Activated T-cell treated with anti-CD3 and anti-CD28 coated beads for 1 hour (primary cell): ENCODE measurements around the gene CD109.

ENCODE experiments used
- DNase-seq: peaks from one replicate; pipeline ENCODE4 v3.0.0-alpha.2; 2020; ENCODE audit warnings: low read depth

The CD109 gene

DNA sequence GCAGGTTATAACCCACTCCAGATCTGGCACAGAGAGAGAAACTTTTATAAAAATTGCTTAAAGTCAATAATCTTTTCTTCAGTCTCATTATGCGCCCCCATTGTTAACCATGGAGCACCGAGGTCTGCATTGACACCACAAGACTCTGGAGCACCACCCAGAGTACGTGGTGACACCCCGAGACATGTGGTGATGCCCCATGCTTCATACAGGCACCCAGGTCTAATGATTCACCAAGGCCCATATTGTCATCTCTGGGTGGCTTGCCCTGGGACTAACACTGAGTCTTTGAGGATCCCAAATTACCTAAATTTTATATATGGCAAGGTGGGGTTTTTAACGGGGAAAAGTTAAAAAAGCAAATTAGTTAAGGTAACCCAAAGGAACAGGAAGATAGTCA is 31.1 kb downstream of the CD109 start:
- no peak for DNase-seq

DNA sequence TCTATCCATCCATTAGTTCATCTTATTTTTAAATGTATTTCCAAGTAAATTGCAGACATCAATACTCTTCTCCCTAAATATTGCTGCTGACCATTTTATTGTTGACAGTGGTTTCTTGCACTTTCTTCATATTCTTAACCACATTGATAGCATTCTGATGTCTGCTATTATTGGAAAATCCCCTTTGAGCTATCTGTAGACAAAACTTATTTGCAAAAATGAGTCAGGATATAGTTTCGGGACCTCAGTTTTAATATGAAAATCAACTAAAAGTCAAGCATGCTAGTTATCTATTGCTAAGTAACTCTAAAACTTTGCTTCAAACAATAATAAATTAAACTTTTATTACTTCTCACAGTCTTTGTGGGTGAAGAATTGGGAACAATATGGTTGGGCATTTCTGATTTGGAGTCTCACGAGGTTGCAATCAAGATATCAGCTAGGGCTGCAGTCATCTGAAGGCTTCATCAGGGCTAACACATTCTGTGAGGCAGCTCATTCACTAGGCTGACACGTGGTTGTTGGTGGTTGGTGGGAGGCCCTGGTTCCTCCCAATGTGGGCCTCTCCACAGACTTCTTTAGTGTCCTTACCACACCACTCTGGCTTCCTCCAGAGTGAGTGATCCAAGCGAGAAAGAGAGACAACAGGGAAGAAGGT is 32.7 kb downstream of the CD109 start:
- DNase-seq: no peak

DNA sequence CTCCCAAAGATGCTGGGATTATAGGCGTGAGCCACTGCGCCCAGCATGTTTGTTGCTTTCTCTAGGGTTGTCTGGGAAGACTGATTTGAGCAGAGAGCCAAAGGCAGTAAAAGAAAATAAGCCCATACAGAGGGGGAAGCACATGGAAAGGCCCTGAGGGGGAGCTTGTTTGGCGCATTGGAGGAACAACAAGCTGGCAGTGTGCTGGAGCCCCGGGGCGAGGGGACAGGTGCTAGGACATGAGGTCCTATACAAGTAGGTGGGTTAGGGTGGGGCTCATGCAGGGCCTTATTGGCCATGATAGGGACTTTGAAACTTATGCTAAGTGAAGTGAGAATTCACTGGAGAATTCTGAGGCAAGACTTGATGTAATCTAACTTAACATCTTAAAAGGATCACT is 35.3 kb downstream of the CD109 start:
- no peak for DNase-seq

DNA sequence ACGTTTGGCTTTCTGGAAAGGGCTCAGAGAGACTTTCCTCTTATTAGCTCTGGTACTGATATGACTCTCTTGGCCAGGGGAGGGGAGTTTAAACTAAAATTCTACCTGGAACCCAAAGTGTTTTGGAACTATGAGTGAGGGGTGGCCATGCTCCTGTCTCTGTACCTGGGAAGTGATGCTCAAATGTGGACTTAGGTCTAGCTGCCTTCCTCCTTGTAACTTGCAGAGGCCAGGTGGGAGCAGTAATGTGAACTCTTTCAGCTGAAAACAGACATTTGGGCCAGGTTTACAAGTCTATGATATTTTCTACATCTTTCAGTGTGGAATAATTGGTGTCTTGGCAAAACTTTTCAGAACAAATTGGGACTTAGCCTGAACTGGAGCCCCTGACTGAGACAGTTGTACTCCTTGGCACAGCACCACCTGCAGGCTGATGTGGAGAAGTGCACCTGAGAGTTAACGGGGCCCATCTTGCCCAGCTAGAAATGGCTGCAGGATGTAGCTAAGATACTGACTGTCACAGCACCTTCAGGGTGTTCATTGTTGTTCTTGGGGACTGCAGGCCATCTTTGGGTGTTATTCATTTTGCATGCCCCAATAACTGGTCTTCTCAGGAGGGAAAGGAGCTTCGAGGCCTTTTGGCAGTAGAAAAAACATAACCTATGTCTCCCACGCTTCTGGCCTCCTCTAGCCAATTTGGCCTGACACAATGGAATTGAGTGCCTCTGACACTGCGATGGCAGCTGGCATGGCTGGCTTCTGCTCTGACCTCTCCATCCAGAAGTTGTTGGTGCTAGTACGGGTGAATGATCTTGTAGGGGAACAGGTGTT is 37.1 kb downstream of the CD109 start:
- DNase-seq: peak; percentile 63

DNA sequence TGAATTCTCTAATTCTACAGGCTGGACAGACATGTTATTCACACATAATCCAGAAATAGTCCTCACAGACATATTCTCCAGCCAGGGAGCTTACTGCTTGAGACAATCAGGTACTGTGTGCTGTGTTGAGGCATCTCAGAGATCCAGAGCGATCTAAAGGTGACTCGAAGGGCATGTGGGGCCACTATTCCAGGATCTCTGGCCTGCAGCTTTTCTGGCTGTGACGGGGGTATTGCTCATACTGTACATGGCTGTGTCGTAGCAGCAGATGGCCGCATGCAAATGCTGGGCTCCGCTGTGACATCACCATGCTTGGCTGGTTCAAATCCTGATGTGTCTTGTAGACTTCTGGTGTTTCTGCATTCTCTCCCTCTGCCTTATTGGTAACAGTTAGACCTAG is 37.8 kb downstream of the CD109 start:
- DNase-seq: no peak

DNA sequence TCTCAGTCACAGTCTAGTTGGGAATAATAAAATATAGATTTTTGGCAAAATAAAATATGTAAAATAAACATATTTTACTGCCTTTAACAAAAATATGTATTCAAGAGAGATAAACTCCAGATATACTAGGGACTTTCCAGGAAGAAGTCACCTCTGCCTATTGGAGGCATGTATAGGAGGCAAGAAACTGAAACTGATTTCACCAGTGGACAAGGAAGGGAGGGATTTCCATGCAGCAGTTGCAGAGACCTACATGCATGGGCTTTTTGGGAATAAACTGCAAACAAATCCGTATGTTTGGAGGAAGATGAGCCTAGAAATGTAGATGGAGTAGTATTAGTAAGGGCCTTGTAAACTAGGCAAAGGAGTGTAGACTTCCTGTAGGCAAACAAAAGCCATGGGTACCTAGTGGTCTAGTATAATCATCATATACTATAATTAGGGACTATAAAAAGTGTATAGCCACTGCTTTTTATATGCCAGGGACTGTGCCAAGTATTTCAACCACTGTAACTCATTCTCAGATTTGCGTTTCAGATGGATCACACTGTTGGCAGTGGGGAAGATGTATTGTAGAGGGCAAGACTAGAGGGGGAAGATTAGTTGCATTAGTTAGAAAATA is 38.9 kb downstream of the CD109 start:
- no peak for DNase-seq

DNA sequence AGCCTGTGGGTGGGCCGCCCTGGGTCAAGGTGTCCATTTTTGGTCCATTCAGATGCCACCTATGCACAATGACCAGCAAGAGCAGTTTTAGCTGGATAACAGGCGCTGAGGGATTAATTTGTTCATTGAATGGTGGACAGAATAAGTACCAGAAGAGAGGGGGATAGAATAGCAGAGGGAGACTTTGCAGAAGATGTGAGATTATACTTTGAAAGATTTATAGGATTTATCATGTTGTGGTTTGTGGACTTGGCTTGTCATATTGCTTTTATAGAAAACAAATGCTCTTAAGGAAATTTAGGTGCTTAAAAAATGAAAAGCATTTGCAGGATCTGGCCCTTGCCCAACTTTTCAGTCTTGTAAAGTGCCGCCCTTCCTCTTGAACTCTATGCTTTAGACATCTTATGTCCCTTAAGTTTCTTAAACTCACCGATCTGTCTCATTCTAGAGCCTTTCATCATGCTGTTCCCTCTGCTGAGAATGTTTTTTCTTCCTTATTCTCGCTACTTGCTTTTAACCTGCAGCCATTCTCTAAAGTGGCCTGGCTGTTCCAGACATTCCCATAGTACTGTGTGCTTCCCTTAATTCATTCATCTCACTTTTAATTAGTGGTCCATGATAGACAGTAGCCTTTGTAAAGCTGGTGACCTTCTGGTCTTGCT is 42.5 kb downstream of the CD109 start:
- no peak for DNase-seq

DNA sequence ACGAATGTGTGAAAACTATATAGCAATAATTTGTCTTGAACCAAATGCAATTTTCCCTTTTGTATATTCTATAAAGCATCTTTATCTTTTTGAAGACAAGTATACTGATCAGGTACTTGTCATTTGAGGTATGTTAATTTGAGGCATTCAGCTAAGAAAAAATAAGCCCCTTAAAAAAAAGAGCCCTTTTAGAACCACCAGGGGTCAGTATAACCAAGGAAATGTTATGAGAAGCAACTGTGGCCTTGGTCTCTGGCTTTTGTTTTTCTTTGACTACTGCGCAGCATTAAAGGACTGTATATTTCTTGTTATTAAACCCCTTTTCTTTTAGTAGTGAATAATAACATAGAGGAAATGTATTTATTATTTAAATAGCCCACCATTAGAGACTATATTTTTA is 43.1 kb downstream of the CD109 start:
- no peak for DNase-seq

DNA sequence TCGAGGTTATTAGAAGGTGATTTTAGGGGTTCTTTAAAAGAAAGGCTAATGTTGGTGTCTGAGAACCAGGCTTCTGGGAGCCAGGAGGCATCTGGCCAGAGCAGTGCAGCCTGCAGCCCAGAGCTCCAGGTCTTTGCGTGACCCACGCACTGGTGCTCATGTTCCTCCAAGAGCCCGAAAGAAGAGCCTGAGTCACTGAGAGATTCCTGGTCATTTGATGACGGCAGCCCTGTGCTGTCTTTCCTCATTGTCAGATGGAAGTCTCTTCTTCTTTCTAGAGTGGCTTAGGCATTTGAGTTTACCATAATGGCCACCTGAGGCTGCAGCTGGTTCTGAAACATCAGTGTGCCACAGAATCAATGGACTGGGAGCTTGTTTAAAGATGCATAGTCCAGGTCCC is 46.4 kb downstream of the CD109 start:
- DNase-seq: no peak

DNA sequence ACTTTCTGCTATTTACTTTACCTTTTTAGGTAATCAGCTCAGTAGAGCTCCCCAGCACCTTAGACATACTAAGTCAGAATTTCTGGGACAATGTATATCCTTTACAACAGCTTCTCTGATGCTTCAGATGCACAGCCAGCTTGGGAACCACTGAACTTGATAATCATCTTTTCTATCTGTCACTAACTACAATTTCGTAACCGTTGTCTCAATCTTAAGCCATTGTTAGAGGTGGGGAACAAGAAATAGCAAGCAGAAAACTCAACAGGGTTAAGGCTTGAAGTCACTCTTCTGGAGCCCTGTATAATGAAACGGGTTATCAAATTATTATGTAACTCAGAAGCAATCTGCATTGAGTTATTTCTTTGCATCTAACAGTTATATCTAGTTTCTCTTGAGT is 47.1 kb downstream of the CD109 start:
- no peak for DNase-seq

DNA sequence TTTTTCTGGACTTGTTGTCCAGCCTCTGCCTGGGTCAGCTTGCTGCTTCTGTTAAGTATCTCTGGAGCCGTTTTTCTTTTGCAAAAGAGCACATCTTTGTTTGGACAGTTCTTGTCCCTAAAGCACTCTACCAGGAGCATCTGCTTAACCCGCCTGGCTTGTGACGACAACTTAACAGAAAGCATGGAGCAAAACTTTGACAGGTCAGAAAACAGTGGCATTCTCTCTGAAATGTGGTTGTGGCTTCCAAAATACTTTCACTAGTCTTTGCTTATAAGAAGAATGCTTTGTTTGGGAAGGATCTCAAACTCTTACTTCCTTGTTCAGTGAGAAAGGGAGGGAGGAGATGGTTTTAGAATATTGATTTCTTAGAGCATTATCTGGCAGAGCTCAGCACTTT is 47.6 kb downstream of the CD109 start:
- no peak for DNase-seq

DNA sequence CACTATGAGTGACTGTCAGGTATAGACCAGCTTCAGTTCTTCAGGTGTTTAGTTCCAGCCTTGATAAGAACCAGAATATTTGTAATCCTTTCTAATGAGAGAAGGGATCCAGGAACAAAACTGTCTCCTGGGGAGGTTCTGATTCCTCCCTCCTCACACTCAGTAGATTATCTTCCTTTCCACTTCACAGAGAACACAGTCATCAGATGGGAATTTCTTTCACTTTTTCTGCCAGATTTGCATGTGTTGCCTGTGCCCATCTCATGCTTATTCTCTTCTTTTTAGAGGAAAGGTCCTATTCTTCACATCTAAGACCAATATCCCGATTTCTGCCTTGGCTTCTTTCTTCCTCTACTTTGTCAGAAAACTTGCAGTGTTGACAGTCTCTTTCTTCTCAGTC is 50.8 kb downstream of the CD109 start:
- no peak for DNase-seq

DNA sequence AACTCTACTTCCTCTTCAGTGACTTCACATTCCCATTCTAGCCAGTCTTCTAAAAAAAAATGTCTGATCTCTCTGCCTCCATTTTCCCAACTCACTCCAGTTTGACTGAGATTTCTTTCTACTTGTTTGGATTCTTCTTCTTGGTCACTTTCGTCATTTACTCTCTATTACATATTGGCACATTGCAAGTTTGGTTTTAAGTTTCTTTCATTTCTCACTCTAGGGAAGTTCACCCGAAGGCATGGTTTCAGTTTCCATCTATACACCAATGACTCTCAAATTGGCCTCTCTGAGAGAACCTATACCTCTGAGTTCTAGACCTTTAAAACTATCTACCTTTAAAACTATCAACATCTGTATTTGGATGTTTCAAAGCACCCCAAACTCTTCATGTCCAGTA is 51.3 kb downstream of the CD109 start:
- no peak for DNase-seq

DNA sequence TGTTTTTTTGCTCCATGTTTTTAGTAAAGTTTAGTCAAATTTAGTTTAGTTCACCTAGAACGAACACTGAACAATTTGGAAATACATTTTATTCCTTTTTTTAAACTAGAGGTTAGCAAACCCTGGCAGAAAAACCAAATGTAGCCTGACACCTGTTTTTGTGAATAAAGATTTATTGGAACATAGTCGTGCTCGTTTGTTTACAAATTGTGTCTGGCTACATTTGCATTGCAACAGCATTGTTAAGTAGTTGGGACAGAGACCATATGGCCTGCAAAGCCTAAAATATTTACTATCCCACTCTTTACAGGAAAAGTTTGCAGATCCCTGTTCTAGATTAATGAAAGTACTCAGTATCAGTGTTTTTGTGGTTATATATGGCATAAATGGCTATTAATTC is 56.9 kb downstream of the CD109 start:
- no peak for DNase-seq

DNA sequence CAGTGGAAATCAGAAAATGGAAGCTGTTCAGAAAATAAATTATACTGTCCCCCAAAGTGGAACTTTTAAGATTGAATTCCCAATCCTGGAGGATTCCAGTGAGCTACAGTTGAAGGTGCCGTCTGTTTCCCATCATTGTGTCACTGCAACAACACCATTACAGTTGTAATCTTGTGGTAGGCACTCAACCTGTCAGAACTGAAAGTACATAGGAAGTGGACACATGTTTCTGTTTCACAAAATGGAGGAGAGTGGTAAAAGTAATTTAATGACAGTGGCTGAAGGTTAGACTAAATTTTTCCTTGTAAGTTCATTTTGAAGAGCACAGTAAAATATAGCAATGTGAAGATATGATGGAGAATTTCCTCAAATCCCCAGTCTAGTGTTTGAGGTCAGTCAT is 70.0 kb downstream of the CD109 start:
- no peak for DNase-seq

DNA sequence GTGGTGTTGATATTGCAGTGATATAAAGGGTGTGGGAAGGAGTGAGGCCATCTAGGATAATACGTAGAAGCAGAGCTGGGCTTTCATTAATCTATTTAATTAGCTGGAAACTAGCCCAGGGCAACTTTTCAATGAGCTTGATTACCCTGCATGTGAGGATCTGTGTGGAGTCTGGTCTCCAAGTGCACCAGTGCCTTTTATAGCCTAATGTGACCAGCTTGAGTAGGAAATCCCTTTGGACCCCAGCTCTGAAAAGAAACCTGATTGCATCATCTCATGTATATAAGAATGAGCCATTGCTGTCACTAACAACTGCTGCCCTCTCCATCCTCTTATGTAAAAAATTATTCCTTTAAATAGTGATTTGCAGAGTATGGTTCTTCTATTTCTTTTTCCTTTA is 72.6 kb downstream of the CD109 start:
- DNase-seq: no peak

DNA sequence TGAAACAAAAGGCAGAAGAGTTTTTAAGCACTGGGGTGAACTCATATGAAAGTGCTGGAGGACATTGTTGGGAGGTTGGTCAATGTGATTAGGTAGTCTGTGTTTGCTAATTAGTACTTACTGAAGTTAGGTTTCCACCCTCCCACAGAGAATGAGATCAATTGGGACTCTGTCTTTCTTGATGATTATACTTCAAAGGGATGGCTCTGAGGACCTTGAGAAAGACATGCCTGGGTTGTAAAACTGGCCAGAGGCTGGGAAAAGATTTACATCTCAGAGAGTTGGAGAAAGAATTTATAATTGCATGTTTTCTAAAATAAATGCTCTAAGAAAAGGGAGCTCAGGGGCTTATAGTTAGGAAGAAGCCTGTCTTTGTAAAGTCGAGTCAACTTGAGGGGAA is 74.0 kb downstream of the CD109 start:
- DNase-seq: no peak

DNA sequence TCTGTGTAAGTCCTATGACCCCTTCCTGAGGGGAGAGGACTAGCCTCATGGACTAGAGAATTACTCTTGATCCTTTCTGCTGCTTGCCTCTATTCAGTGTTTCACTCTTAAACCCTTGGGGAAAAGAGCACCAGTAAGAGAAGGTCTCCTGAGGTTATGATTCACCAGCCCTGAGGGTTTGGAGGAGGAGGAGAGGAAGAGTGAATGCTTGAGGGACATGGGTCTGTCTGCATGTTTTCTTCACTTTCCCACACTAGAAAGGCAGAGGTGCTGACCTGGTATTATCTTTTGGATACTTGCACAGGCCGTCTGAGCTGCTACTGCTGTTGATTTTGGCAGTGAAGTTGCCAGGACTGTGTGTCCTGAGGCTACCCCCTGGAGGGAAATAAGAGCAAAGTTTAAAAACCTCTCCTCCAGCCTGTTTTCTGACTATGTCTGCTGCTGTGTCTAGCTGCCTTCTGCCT is 78.3 kb downstream of the CD109 start:
- no peak for DNase-seq

DNA sequence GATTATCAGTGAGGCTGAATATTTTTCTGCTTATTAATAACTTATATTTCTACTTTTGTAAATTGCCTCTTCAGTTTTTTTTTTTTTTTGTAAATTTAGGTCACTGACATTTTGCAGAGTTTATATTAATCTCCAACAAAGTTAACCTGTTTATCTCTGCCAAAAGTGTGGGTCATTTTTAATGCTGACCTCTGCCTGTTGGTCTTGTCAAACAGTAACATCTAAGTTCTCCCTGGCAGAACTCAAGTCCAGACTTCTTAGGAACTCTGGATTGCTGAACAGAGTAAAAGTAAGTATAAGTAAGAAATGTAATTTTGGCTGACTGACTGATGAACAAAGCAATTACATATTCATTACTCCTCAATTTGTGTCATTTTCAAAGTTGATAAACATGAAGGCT is 83.9 kb downstream of the CD109 start:
- DNase-seq: no peak

DNA sequence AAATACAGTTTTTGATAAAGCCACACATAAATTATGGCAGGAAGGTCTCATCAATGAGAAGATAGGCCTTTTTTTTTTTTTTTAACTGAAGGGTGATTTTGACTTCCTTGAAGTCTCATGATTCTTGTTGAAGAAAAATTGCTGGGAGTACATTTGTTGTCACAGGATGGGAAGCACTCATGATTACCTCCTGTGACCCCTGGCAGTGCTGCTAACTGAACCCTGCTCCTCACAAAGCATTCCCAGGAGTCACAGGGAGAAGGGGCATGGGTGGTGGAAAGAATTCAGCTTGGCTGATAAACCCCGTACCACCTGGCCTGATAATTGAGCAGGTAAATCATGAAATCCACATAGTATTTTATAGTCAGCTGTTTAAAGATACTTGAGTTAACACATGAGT is 86.9 kb downstream of the CD109 start:
- no peak for DNase-seq

DNA sequence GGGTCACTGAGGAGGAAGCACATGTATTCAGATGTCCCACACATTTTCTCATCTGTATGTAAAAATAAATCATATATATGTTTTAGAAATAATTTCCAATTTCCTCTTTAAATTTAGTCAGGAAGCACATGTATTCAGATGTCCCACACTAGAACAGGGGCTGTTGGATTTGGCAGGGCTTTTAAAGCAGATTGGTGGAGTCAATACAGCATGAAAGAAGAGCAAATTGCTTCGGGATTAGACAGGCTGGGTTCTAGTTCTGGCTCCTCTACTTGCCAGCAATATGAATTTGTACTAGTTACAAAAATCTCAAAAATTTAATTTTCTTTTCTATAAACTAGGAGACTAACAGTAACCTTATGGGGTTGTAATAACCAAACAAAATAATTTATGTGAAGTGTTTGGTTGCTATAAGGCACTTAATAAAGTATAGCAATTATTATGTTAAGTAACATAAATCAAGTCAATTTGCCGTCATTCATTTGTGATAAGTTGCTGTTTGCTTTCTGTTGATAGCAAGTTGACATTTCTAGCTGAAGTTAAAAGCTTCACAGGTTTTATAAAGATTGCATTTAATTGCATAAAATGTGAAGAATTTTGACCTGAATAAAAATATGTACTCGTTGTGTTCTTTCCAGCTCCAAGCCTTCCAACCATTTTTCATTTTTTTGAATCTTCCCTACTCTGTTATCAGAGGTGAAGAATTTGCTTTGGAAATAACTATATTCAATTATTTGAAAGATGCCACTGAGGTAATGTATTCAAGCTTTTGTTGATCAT is 88.9 kb downstream of the CD109 start:
- DNase-seq: no peak

DNA sequence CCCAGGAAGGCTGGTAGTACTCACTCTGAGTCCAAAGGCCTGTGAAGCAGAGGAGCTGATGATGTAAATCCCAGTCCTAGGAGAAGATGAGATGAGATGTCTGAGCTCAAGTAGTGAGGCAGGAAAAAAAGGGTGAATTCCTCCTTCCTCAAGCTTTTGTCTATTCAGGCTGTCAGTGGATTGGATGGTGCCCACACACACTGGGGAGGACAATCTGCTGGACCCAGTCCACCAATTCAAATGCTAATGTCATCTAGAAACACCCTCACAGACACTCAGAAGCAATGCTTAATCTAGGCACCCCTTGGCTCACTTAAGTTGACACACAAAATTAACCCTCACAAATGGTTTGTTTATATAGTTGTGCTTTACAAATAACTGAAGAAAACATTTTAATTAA is 94.6 kb downstream of the CD109 start:
- DNase-seq: no peak
